ENCODE data around the gene NKIRAS1.

NKIRAS1 gene

DNA sequence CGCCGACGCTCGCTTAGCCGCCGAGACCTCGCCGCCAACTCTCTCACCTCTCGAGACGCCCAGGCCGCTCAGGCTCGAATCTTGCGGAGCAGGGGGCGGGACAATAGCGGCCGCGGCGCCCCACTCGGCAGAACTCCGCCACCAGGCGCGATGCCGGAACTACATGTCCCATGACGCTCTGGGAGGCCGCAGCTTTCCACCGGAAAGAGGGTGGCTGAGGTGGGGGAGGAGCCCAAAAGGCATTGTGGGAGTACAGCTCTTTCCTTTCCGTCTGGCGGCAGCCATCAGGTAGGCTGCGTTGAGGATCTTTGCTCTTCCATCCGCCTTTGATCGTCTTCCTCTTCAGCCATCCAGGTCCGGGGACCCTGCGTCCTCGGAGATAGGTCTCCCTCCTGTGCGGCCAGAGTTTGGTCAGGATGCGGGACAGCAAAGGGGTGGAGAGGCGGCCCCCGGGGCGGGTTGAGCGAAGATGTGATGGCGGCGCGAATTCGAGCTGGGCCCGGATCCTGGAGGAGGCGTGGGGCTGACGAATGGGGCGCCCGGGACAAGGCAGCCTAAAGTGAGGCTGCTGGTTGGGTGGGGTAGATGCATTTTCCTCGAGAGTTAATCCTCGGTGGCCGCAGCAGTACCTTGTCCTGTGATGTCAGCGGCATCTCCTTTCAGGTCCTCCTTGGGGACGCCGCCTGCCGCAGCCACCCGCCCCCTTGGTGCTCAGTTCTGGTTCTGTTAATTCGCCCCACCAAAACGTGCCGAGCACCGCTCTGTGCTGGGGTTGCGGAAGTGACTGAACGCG, at the start of gene NKIRAS1, which contains the start of gene RPL15:
Gene NKIRAS1, minus strand, starts transcription at position 105 of the 793 bp plus-strand sequence. CDS start 6,086 bp downstream, outside the sequence.
Gene RPL15, plus strand, starts transcription at position 247 of the 793 bp plus-strand sequence. CDS start 728 bp downstream, outside the sequence.
- DNase-seq: peak; percentile 98

DNA sequence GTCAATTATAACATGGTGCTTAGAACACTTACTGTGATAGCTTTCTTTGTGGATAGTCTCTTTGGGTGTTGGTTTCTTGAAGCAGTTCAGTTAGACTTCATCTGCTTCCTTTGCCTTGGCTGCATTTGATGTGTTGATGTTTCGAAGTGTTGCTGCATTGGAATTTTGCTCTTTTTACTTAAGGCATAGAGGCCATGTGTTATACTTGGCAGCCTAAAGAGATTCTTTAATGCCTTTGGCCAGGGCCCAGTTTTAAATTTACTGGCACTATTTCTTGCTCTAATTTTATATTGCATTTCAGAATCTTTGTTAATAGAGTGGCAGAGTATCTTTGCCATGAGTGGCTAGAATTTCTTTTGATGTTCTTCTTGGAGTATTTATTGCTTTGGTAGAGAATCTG, 49.5 kb upstream of the NKIRAS1 start:
- no peak for DNase-seq

- no peak for DNase-seq
Observed at GRCh38 chr3:23964537-23965235, 47.9 kb upstream of the NKIRAS1 start.

GRCh38 chr3:23961913-23962312, 45.1 kb upstream of the NKIRAS1 start:
- DNase-seq: no peak

DNA sequence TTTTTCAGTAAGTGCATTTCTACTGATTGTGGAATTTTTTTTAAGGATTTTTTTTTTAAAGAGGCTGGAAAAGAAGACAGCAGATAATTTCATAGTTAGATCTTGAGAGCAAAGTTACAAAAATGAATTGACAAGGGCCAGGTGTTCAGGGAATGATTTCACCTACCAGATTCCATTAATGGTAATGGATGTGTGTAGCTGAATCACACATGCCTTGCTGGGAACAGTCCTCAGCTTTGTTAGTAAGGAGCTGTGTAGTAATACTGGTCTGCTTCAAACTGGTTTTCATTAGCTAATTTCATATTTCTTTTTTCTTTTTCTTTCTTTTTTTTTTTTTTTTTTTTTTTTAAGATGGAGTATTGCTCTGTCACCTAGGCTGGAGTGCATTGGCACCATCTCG, 44.3 kb upstream of the NKIRAS1 start:
- no peak for DNase-seq

DNA sequence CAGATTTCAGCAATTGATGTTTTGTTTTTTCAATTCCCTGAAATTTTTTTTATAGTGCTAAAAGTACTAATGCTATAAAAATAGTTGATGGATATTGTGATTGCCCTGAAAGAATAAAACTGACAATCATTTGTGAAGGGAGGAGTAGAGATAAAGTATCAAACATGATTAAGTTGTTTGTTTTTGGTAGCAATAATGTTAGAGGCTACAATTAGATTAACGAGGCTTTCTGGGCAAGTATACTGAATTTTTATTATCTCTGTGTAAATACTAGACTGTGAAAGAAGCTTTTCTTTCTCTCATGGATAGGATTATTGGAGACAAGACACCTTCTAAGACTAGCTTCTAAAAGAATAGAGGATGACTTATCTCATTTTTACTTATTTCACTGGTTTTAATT, 43.9 kb upstream of the NKIRAS1 start:
- no peak for DNase-seq

- DNase-seq: no peak
Observed at GRCh38 chr3:23959135-23959900, 42.5 kb upstream of the NKIRAS1 start.

- DNase-seq: no peak
Observed at GRCh38 chr3:23956701-23957100, 39.9 kb upstream of the NKIRAS1 start.

DNA sequence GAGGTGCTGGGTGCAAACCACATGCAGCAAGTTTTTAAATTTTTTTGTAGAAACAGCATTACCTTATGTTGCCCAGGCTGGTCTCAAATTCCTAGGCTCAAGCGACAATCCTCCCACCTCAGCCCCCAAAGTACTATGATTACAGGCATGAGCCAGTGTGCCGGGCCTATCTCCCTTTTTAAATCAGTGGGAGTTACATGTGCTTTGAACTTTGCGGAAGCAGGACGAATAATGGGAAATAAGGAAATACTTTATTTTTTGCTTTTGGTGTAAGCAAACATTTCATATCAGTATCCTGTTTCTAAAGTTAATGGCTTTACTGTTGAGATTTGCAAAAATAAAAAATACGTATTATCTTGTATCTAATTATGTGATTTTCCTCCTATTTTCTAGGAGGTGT, 37.4 kb upstream of the NKIRAS1 start:
- no peak for DNase-seq

DNA sequence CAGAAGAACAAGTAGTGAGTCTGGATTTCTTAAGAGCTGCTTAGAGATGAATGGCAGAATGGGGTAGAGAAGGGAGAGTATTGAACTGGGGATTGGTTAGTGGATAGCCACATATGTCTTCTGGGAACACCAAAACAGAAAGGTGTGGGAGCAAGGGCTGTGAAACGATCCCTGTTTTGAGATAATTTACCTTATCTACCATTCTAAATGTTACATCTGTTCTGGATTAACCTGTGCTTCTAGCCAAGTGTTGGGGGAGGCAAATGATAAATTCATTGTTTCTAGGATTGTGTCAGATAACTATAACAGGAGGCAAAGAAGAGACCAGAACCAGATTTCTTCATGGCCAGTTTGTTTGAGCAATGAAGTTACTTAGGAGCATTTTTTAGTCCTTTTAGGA, 36.7 kb upstream of the NKIRAS1 start:
- DNase-seq: no peak

DNA sequence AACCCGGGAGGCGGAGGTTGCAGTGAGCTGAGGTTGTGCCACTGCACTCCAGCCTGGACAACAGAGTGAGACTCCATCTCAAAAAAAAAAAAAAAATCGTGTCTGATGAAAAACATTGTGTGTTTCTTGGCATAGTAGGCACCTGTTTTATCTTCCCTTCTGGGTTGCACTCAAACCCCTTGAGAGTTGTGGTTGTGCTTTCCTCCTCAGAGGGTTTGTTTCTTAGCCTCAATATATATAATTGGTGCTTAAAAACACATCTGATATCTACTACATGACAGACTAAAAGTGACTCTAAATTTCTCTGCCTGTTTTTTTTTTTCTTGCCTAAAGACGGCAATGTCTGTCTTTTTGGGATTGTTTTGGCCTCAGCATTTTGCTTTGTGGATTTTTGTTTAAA, 35.9 kb upstream of the NKIRAS1 start:
- no peak for DNase-seq

DNA sequence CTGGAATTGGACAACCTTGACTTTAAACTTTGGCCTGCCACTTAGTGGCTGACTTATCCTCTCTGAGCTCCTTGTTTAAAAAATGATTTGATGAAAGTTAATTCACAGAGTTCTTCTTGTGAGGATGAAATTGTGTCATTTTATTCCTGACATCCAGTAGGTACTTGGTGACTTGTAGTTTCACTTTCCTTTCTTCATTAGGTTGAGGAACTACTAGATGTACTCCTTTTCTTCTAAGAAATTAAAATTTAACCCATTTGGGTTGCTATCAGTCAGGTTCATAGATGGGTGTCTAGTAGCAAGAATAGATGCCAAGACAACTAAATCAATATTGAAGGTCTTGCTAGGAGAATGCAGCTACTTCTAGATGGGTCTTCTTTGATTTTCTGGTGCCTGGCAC, 33.5 kb upstream of the NKIRAS1 start:
- DNase-seq: peak in 1 of 2 experiments; percentile 7

DNA sequence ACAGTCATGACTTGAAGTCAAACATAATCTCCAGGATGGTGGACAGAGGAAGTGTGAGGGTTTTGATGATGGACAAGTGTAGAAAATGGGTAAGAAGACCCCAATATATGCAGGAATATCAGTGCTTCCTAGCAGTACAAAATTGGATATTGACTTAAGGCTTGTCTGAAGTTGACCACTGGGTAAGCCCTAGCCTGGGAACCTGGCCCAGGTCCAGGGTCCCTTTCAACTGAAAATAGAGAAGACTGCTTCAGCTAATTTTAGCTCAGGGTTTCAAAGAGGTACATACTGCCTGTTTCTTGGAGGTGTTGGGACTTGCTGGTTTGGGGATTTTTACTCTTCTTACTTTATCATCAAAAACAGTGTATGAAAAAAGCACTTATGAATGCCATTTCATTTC, 33.0 kb upstream of the NKIRAS1 start:
- DNase-seq: no peak

DNA sequence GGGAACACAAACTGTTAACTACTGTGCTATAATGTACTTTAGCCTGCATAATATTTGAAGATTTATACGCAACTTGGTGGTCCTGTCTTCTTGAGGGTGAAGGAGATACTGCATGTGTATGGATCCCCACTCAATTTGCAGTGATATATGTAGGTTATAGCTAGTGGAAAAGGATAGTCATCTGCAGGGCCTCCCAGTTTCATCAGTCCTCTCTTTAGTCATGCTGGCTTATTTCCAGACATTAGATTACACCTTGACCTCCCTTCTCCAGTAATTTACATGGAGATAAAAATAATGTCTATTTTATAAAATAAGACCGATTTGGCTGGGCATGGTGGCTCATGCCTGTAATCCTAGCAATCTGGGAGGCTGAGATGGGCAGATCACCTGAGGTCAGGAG, 32.0 kb upstream of the NKIRAS1 start:
- DNase-seq: no peak

- DNase-seq: peak; percentile 85 to 92
Observed at GRCh38 chr3:23945913-23946687, 29.3 kb upstream of the NKIRAS1 start.

DNA sequence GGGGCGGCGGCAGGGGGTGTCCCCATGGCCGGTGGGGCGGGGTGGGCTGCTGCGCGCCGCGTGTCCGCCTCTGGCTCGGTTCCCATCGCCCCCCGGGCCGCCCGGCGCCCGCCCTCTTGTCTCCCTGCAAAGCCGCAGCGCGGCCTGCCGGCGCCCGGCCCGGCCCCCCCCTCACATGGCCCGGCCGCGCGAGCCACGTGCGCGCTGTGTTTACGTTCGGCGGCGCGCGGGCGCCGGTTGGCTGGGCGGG, 28.8 kb upstream of the NKIRAS1 start:
- no peak for DNase-seq

DNA sequence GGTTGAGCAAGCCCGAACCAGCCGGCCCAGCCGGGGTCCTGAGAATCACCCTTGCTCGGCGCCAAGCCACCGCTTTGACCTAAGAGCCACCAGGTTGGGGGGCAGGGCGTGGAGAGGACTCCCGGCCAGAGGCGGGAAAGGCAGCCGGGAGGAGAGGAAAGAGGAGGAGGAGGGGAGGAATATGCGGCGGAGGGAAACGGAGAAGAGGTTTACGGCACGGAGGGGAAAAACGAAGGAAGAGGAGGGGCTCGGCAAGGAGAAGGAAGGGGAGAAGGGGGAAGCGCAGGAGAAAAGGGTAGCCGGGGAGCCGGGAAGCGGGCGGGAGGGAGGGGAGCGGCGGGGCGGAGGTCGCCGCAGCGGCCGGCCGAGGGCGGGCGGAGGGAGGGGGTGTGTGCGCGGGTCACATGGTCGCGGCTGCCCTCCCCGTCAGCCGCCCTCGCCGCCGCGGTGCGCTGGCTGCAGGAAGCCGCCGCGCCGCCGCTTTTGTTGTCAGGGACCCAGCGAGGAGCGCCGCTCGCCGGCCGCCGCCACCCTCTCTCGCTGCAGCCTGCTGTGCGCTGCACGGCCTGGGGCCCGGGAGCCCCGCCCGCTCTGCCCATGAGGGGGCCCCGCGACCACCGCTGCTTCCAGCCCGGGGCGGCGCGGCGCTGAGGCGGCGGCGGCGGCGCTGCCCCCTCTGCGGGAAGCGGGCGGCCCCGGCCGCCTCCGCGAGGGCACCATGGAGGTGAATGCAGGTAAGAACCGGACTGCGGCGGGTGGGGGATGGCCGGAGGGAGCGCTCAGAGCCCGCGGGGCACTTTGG, 28.3 kb upstream of the NKIRAS1 start, which contains the start of gene NR1D2:
Gene NR1D2, plus strand, starts transcription at position 426 of the 802 bp plus-strand sequence. Its CDS starts 293 bp downstream, at position 719.
- DNase-seq: peak; percentile 60 to 63

DNA sequence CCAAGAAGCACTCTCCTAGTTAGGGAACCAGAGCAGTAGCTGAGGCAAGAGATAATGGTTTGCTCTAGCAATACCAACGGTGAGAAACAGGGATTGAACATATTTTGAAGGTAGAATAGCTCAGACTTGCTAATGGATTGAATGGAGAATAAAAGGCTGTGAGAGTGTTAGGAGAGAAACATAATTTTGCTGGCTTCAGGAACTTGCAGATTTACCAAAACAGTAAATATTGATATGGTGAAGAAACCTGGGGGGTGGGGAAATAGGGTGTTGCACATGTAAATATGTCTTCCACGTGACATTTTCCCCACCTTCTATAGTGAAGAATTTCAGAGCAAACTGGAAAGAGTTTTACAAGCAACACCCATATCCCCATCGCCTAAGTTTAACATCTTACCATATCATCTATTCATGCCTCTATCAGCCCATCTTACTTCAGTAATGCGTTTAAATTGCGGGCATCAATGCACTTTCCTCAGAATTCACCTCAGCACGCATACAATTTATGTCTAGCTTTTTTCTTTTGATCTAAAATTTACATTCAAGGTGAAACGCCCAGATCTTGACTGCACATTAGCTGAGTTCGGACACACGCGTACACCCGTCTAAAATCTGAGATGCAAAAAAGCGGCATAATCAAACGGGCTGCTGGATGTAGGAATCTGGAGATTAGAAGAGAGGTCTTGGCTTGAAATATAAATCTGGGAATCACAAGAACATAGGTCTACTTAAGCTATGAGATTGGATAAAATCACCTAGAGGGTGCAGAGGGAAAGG, 27.4 kb upstream of the NKIRAS1 start:
- DNase-seq: peak in 1 of 2 experiments; percentile 26

- DNase-seq: no peak
Observed at GRCh38 chr3:23942546-23942945, 25.8 kb upstream of the NKIRAS1 start.

DNA sequence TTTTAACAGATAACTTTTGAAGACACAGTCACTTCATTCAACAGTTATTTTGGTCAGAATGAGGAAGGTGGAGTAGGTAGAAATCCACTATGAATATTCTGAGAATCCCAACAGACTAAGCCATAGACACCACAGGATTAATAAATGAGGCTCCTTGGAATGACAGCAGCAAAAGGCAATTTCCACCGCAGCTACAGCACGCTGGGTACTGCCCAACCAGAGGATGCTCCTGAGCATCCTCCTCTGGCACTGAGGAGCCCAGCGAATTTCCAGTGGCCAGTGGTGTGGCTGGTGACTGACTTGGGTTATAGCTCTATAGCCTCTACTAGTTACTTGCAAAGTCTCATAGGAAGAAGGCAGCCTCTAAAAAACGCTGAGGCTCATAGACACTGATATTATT, 24.6 kb upstream of the NKIRAS1 start:
- no peak for DNase-seq

GRCh38 chr3:23940775-23941174, 24.0 kb upstream of the NKIRAS1 start:
- DNase-seq: no peak
